BJ (cell line): ENCODE results near the gene BCL2L1. TPM values are rescaled to one million over a fixed set of nuclear protein-coding genes. Genes with fewer than 3 reads are reported as not detected.

Source experiments
- CTCF ChIA-PET: fragments of 350-600 bp; formaldehyde crosslinking; extraction: SDS; loops from one replicate; lab custom pipeline; 2021; ENCODE audit warnings: antibody characterized with exemption, inconsistent platforms; lab: Yijun Ruan, JAX
- POLR2A ChIA-PET: fragments of 300-600 bp; sonication (Branson Sonifier 250); formaldehyde crosslinking; extraction: SDS; loops from one replicate; lab custom pipeline; 2021; ENCODE audit warnings: antibody characterized with exemption; lab: Charles Lee
- DNase-seq: peaks from one replicate; pipeline ENCODE4 v3.0.0-alpha.2; 2011; ENCODE audit warnings: low read depth
- H3K27me3 ChIP-seq: 2 replicates; pipeline ENCODE4 v1.6.0; 2011; ENCODE audit warnings: low read length; ENCODE audit not compliant: control insufficient read depth, insufficient read depth
- H3K36me3 ChIP-seq: 2 replicates; pipeline ENCODE4 v1.5.1; 2011; ENCODE audit warnings: low read length; ENCODE audit not compliant: control insufficient read depth, insufficient read depth
- H3K4me3 ChIP-seq: 2 replicates; pipeline ENCODE4 v1.5.1; 2011; ENCODE audit warnings: low read depth, mild to moderate bottlenecking, control low read depth, low read length
- CTCF ChIP-seq: IDR thresholded peaks from 2 replicates; pipeline ENCODE4 v1.5.1; 2011; ENCODE audit warnings: low read depth, mild to moderate bottlenecking, control low read depth, inconsistent platforms, low read length, moderate library complexity; ENCODE audit not compliant: insufficient read depth
- polyA plus RNA-seq: library from polyadenylated mRNA; depleted of rRNA; stranded (reverse); fragments of >200 nt; gene quantifications from 2 replicates; pipeline ENCODE4 v1.2.3, GENCODE V29; 2011

Gene BCL2L1
- polyA plus RNA-seq, 1 experiment, result 90.7 TPM

- POLR2A ChIA-PET, result interaction anchor here (1.1 kb wide), 1 partner anchor 22 kb away, joined by 17 read pairs; no protein-coding TSS in a partner anchor
- TF ChIP-seq CTCF, result no peak
Measured at GRCh38 chr20:31760519-31761240, 38.0 kb upstream of the BCL2L1 start.

GRCh38 chr20:31759836-31760518, 37.3 kb upstream of the BCL2L1 start:
- POLR2A ChIA-PET, result interaction anchor here (1.1 kb wide), 1 partner anchor 21 kb away, joined by 17 read pairs; no protein-coding TSS in a partner anchor
- H3K4me3 ChIP-seq, result no peak overlapping the region
- H3K27me3 ChIP-seq, result no peaks in the 10 kb centered on the region
- CTCF ChIA-PET, result interaction anchor here (0.9 to 3.5 kb wide), 5 partner anchors 9 to 98 kb away, joined by 3 to 17 read pairs (median 5); no protein-coding TSS in a partner anchor
- no peak for TF ChIP-seq CTCF
- DNase-seq, result no peak
- H3K36me3 ChIP-seq, result no peaks in the 10 kb centered on the region

More at GRCh38 chr20:31760519-31761240, 38.0 kb upstream of the BCL2L1 start:
- no peaks in the 10 kb centered on the region for H3K27me3 ChIP-seq
- no peak for DNase-seq
- no peaks in the 10 kb centered on the region for H3K36me3 ChIP-seq
- CTCF ChIA-PET, result interaction anchor here (0.9 to 3.5 kb wide), 5 partner anchors 9 to 99 kb away, joined by 3 to 17 read pairs (median 5); no protein-coding TSS in a partner anchor
- no peak overlapping the region for H3K4me3 ChIP-seq

GRCh38 chr20:31758991-31759390, 36.3 kb upstream of the BCL2L1 start:
- TF ChIP-seq CTCF, result no peak
- ChIA-PET POLR2A (no interaction called here), CTCF (interaction anchor here (1.0 to 3.5 kb wide), 3 partner anchors 11 to 35 kb away, joined by 3 to 17 read pairs (median 3); no protein-coding TSS in a partner anchor)
- Histone ChIP-seq H3K36me3 (no peaks in the 10 kb centered on the region), H3K4me3 (no peak overlapping the region), H3K27me3 (no peaks in the 10 kb centered on the region)
- no peak for DNase-seq

GRCh38 chr20:31758521-31758920, 35.9 kb upstream of the BCL2L1 start:
- no peak overlapping the region for H3K4me3 ChIP-seq
- POLR2A ChIA-PET, result no interaction called here
- H3K27me3 ChIP-seq, result no peaks in the 10 kb centered on the region
- no peak for TF ChIP-seq CTCF
- no peaks in the 10 kb centered on the region for H3K36me3 ChIP-seq
- no peak for DNase-seq
- CTCF ChIA-PET, result interaction anchor here (1.0 to 3.5 kb wide), 3 partner anchors 10 to 35 kb away, joined by 3 to 17 read pairs (median 3); no protein-coding TSS in a partner anchor

GRCh38 chr20:31757254-31757653, 34.6 kb upstream of the BCL2L1 start:
- no peak for DNase-seq
- CTCF ChIA-PET, result no interaction called here

More at GRCh38 chr20:31757254-31757653, 34.6 kb upstream of the BCL2L1 start:
- no peaks in the 10 kb centered on the region for H3K27me3 ChIP-seq
- POLR2A ChIA-PET, result no interaction called here
- H3K36me3 ChIP-seq, result no peaks in the 10 kb centered on the region
- no peak overlapping the region for H3K4me3 ChIP-seq
- TF ChIP-seq CTCF, result no peak
